Measurements from ENCODE around the gene OR7C1.

- no peak for TF ChIP-seq CTCF (conservative IDR thresholded peaks at IDR 0.05; ENCODE audit: low read depth in 2 of 2)
- no peak for TF ChIP-seq EZH2 (IDR thresholded peaks at IDR 0.05; ENCODE audit: low read depth, unreplicated experiment)
- TF ChIP-seq POLR2AphosphoS5 (IDR thresholded peaks at IDR 0.05; ENCODE audit: low read depth), result no peak
- no peak for TF ChIP-seq ZNF331 (CRISPR knock-in tag; IDR thresholded peaks at IDR 0.05; ENCODE audit: low read depth)
- TF ChIP-seq REST (IDR thresholded peaks at IDR 0.05; ENCODE audit: unreplicated experiment), result no peak
- TF ChIP-seq ZNF114 (CRISPR knock-in tag; IDR thresholded peaks at IDR 0.05), result no peak
- no peak for TF ChIP-seq EZH2phosphoT487 (IDR thresholded peaks at IDR 0.05; ENCODE audit: unreplicated experiment)
- no peak for TF ChIP-seq JUNB (IDR thresholded peaks at IDR 0.05; ENCODE audit: unreplicated experiment)
- no peak for TF ChIP-seq CREB1 (CRISPR knock-in tag; IDR thresholded peaks at IDR 0.05; ENCODE audit: low read depth)
- no peak for TF ChIP-seq ETS1 (IDR thresholded peaks at IDR 0.05)
Measured at GRCh38 chr19:14817052-14817451, 17.9 kb downstream of the OR7C1 start.

Measured in GM23338 (cell line).